Ovary (tissue), 9 donors: ENCODE data around the gene FAM3B. TPM values are rescaled to one million over a fixed set of nuclear protein-coding genes. Genes with fewer than 3 reads are reported as not detected.

ENCODE experiments used
- DNase-seq, 5 donors: peaks; one replicate each; pipeline ENCODE4 v3.0.0-alpha.2; 2019 to 2020
- H3K27ac ChIP-seq, 2 donors: fragments of 200-600 bp; one replicate each; pipeline versions ENCODE4 v1.5.1 to v1.8.0; 2019 to 2022
- H3K27me3 ChIP-seq: fragments of 200-600 bp; one replicate; pipeline ENCODE4 v1.8.0; 2022
- H3K36me3 ChIP-seq: fragments of 200-600 bp; sonication (generic); one replicate; pipeline ENCODE4 v1.5.1; 2019
- H3K4me1 ChIP-seq: one replicate; pipeline ENCODE4 v1.8.1; 2013; ENCODE audit warnings: mild to moderate bottlenecking, moderate library complexity; ENCODE audit not compliant: insufficient read depth
- H3K4me3 ChIP-seq: fragments of 200-600 bp; sonication (generic); one replicate; pipeline ENCODE4 v1.5.1; 2017
- H3K9me3 ChIP-seq, 2 donors: fragments of 200-600 bp in 1 of 2; sonication (generic) in 1 of 2; one replicate each; pipeline versions ENCODE4 v1.5.1 to v1.8.1; 2013 to 2019; ENCODE audit warnings: mild to moderate bottlenecking in 1 of 2, moderate library complexity in 1 of 2
- CTCF ChIP-seq, 3 donors: fragments of 450-650 bp in 2 of 3; fragments of 200-600 bp in 1 of 3; IDR thresholded peaks; one replicate each; pipeline versions ENCODE4 v1.5.1 to v1.8.0; 2016 to 2022; ENCODE audit warnings: antibody characterized with exemption in 3 of 3, mild to moderate bottlenecking in 1 of 3
- EP300 ChIP-seq: sonication (generic); formaldehyde crosslinking; IDR thresholded peaks from one replicate; pipeline ENCODE4 v1.6.1; 2017; ENCODE audit warnings: antibody characterized with exemption
- POLR2A ChIP-seq: fragments of 450-650 bp; IDR thresholded peaks from one replicate; pipeline ENCODE4 v1.6.1; 2017; ENCODE audit warnings: antibody characterized with exemption, mild to moderate bottlenecking, moderate library complexity
- WGBS, 3 donors: extraction: QIAGEN DNeasy Blood & Tissue Kit in 1 of 3; methylation state at CpG; one replicate each; pipeline versions ENCODE4 v1.1.5 to v1.1.7; 2013 to 2017; 5-methylcytosine and 5-hydroxymethylcytosine counted together
- intact Hi-C, 4 donors: fragments of 100-400 bp; cut with DNase I; formaldehyde crosslinking; loops; one replicate each; pipeline versions ENCODE4 v1.11.0 to v1.15.1; 2022 to 2023
- polyA plus RNA-seq, 2 donors: library from polyadenylated mRNA; stranded (reverse); fragments of 200-250 nt in 1 of 2; fragments of 350-450 nt in 1 of 2; fragmentation: Illumina TruSeq in 1 of 2; extraction: RNeasy Lipid Tissue Mini Kit (QIAGEN cat#74804) in 1 of 2; gene quantifications; one replicate each; pipeline ENCODE4 v1.2.3, GENCODE V29; 2013 to 2014
- total RNA-seq, 7 donors: library from RNA; depleted of rRNA in 2 of 7; stranded (reverse); fragments of >200 nt in 2 of 7; fragmentation: NEBNext Ultra II Directional in 3 of 7; extraction: Animal tissue kit (Norgen Biotek cat#: 25700) in 3 of 7; gene quantifications; one replicate each; pipeline versions ENCODE4 v1.1.0 to v1.2.4, GENCODE V29; 2016 to 2023
- donor health status: DM: no; HTN: no; CAD: no; lungs with moderate emphysema.
- donor health status: DM: no; HTN: no; CAD: no.
- donor health status: Bipolar disorder and iron deficiency.
- donor health status: DM: yes; HTN: yes; CAD: no.
- donor health status: DM: no; HTN: no; CAD: no.
- donor health status: DM: yes; HTN: yes; CAD: no.

The FAM3B gene
- total and polyA plus RNA-seq, 9 donors, result 0.10 to 7.7 (median 1.0) TPM; not detected in 2

DNA sequence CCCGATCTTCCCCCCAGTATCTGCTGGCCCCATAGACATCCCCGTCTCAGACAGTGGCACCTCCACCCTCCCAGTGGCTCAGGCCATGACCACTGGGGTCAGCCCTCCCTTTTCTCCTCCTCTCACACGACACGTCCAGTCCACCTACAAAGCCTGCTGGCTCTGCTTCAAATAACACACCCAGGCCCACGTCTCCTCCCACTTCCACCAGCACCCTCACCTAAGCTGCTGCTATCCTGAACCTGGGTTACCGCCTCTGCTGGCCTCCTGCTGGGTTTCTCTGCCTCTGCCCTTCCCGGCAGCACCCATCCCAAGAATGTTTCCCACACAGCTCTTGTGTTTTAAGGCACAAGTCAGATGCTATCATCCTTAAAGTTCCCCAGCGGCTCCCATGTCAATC is 71.2 kb downstream of the FAM3B start:
- no peak overlapping the region for H3K4me3 ChIP-seq
- no peaks in the 10 kb centered on the region for H3K27me3 ChIP-seq
- H3K4me1 ChIP-seq, result no peaks in the 10 kb centered on the region
- 89 to 93% (median 92%) methylated on average over 8 of the region's 8 CpGs for WGBS, 3 donors
- DNase-seq, result no peak
- no peaks in the 10 kb centered on the region for H3K9me3 ChIP-seq
- intact Hi-C loops, result loop anchor here in 1 of 4 donors (10.0 kb wide), 1 partner anchor 387 kb away; no protein-coding TSS in a partner anchor
- no peak overlapping the region for H3K27ac ChIP-seq
- TF ChIP-seq CTCF (IDR thresholded peaks at IDR 0.05) (no peak), EP300 (no peak), POLR2A (no peak)
- H3K36me3 ChIP-seq, result no peaks in the 10 kb centered on the region

GRCh38 chr21:41388259-41388658 is 71.7 kb downstream of the FAM3B start:
- no peaks in the 10 kb centered on the region for H3K27me3 ChIP-seq
- intact Hi-C loops, result loop anchor here in 1 of 4 donors (10.0 kb wide), 1 partner anchor 387 kb away; no protein-coding TSS in a partner anchor
- no peak for TF ChIP-seq EP300
- TF ChIP-seq POLR2A, result no peak
- no peak for TF ChIP-seq CTCF (IDR thresholded peaks at IDR 0.05)
- H3K9me3 ChIP-seq, result no peaks in the 10 kb centered on the region
- H3K36me3 ChIP-seq, result no peaks in the 10 kb centered on the region
- H3K27ac ChIP-seq, result no peak overlapping the region
- H3K4me1 ChIP-seq, result no peaks in the 10 kb centered on the region
- no peak for DNase-seq
- no peak overlapping the region for H3K4me3 ChIP-seq
- WGBS, 3 donors, result 94 to 95% (median 95%) methylated on average over 14 of the region's 14 CpGs

- 92 to 94% (median 93%) methylated on average over 17 of the region's 17 CpGs for WGBS, 3 donors
- Histone ChIP-seq H3K27me3 (no peaks in the 10 kb centered on the region), H3K36me3 (no peaks in the 10 kb centered on the region), H3K4me3 (no peak overlapping the region), H3K9me3 (no peaks in the 10 kb centered on the region), H3K27ac (no peak overlapping the region), H3K4me1 (no peaks in the 10 kb centered on the region)
- no peak for DNase-seq
- intact Hi-C loops, result no loop called here
- TF ChIP-seq CTCF (IDR thresholded peaks at IDR 0.05) (no peak), EP300 (no peak), POLR2A (no peak)
Measured at GRCh38 chr21:41390043-41390639, 73.5 kb downstream of the FAM3B start.

- no peak overlapping the region for H3K27ac ChIP-seq
- H3K36me3 ChIP-seq, result no peaks in the 10 kb centered on the region
- H3K9me3 ChIP-seq, result no peaks in the 10 kb centered on the region
- intact Hi-C loops, result no loop called here
- no peak overlapping the region for H3K4me3 ChIP-seq
- TF ChIP-seq POLR2A (no peak), EP300 (no peak), CTCF (IDR thresholded peaks at IDR 0.05) (no peak)
- no peak for DNase-seq
- H3K4me1 ChIP-seq, result no peaks in the 10 kb centered on the region
- H3K27me3 ChIP-seq, result no peaks in the 10 kb centered on the region
- WGBS, 3 donors, result 86 to 94% (median 89%) methylated on average over 8 of the region's 8 CpGs
Measured at GRCh38 chr21:41393876-41394465, 77.4 kb downstream of the FAM3B start.
